WERI-Rb-1 (cell line): ENCODE data around the gene HTT.
"Not testable (repeated sequence)": the region's sequence is repeated elsewhere in the genome, so short reads cannot be mapped to it uniquely, and the experiment has no call there.

Experiments used
- DNase-seq: peaks from one replicate; pipeline ENCODE4 v3.0.0-alpha.2; 2020
- H3K27ac ChIP-seq: fragments of 250-450 bp; sonication (Bioruptor Pico); 2 replicates; pipeline ENCODE4 v1.5.1; 2020; ENCODE audit warnings: mild to moderate bottlenecking, moderate library complexity
- H3K27me3 ChIP-seq: fragments of 250-450 bp; sonication (Bioruptor Pico); 2 replicates; pipeline ENCODE4 v1.5.1; 2021; ENCODE audit warnings: mild to moderate bottlenecking, low read depth, moderate library complexity; ENCODE audit not compliant: insufficient read depth, severe bottlenecking
- H3K36me3 ChIP-seq: fragments of 250-450 bp; sonication (Bioruptor Pico); 2 replicates; pipeline ENCODE4 v1.5.1; 2020; ENCODE audit warnings: mild to moderate bottlenecking, moderate library complexity
- H3K4me3 ChIP-seq: 2 replicates; pipeline ENCODE4 v1.5.1; 2011; ENCODE audit warnings: low read depth, mild to moderate bottlenecking, control low read depth, low read length
- H3K9me3 ChIP-seq: fragments of 250-450 bp; sonication (Bioruptor Pico); 2 replicates; pipeline ENCODE4 v1.5.1; 2021; ENCODE audit warnings: mild to moderate bottlenecking, moderate library complexity; ENCODE audit not compliant: severe bottlenecking
- TF ChIP-seq, protein P1 (sequence below): IDR thresholded peaks from 2 replicates; pipeline ENCODE4 v1.5.1; 2011; ENCODE audit warnings: low read depth, mild to moderate bottlenecking, control low read depth, inconsistent platforms, low read length

Gene HTT

DNA sequence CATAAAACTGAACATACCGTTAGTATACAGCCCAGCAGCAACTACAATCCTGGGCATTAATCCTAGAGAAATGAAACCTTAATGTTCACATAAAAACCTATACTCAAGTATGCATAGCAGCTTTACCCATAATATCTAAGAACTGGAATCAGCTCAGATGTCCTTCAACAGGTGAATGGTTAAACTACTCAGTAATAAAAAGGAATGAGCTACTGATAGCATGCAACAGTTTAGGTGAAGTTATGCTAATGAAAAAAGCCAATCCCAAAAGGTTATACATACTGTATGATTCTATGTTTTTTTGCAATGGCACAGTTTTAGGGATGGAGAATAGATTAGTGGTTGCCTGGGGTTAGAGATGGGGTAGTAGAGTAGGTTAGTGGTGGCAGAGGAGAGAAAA is 9.3 kb downstream of the HTT start:
- no peak overlapping the region for H3K27ac ChIP-seq
- no peak overlapping the region for H3K4me3 ChIP-seq
- TF ChIP-seq, protein P1, sequence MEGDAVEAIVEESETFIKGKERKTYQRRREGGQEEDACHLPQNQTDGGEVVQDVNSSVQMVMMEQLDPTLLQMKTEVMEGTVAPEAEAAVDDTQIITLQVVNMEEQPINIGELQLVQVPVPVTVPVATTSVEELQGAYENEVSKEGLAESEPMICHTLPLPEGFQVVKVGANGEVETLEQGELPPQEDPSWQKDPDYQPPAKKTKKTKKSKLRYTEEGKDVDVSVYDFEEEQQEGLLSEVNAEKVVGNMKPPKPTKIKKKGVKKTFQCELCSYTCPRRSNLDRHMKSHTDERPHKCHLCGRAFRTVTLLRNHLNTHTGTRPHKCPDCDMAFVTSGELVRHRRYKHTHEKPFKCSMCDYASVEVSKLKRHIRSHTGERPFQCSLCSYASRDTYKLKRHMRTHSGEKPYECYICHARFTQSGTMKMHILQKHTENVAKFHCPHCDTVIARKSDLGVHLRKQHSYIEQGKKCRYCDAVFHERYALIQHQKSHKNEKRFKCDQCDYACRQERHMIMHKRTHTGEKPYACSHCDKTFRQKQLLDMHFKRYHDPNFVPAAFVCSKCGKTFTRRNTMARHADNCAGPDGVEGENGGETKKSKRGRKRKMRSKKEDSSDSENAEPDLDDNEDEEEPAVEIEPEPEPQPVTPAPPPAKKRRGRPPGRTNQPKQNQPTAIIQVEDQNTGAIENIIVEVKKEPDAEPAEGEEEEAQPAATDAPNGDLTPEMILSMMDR: no peak
- no peaks in the 10 kb centered on the region for H3K9me3 ChIP-seq
- DNase-seq: no peak
- no peaks in the 10 kb centered on the region for H3K27me3 ChIP-seq
- H3K36me3 ChIP-seq: peaks cover 21% of the 10 kb centered on the region

DNA sequence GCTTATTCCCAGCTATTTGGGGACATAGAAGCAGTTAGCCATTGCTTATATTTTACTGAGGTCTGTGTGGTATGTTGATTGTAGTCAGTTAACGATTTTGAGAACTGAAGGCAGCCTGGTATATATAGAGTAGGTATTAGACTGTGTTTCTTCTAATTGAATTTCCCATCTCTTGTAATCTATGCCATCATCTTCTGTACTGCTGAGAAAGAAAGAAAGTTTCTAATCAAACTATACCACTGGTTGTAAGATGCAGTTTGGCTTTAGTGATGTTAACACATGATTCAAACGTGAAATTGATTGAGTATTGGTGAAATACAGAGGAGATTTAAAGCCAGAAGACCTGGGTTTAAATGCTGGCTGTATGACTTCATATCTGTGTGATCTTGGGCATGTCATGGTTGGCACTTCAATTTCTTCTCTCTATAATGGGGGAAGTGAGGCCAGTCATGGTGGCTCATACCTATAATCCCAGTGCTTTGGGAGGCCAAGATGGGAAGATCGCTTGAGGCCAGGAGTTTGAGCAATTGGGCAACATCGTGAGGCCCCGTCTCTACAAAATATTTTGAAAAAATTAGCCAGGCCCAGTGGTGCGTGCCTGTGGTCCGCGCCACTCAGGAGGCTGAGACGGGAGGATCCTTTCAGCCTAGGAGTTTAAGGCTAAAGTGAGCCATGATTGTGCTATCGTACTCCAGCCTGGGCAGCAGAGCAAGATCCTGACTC is 11.6 kb downstream of the HTT start:
- no peak for DNase-seq
- Histone ChIP-seq H3K36me3 (peaks cover 30% of the 10 kb centered on the region), H3K27ac (no peak overlapping the region), H3K27me3 (no peaks in the 10 kb centered on the region), H3K9me3 (no peaks in the 10 kb centered on the region), H3K4me3 (no peak overlapping the region)
- TF ChIP-seq, protein P1: no peak

DNA sequence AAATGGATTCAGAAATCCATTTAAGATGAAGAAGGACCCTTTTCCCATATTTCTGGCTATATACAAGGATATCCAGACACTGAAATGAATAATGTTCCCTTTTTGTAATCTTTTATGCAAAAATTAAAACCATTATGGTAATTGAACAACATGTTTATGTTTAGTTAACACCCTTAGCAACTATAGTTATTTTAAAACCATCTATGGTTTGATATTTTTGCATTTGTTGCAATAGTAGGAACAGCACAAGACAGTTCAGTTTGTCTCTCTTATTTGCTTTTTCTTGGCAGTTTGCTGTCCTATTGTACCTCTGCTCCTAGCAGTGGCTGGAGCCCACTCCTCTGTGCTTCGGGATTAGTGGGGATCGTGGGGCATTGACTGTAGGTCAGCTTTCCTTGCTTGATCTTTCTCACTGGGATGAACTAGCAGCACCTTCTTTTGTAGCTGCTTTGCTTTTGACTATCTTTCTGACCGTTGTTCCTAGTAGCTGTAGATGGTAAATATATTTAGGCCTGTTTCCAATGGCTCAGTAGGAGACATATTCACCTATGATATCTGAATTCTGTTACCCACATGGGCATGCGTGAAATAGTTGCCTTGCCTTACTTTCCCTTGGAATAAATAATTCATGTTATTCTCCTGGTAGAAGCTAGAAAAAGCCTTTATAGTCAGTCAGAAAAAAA is 12.8 kb downstream of the HTT start:
- no peak for DNase-seq
- no peak overlapping the region for H3K27ac ChIP-seq
- H3K9me3 ChIP-seq: no peaks in the 10 kb centered on the region
- H3K4me3 ChIP-seq: no peak overlapping the region
- TF ChIP-seq, protein P1: no peak
- H3K27me3 ChIP-seq: no peaks in the 10 kb centered on the region
- H3K36me3 ChIP-seq: peaks cover 30% of the 10 kb centered on the region

DNA sequence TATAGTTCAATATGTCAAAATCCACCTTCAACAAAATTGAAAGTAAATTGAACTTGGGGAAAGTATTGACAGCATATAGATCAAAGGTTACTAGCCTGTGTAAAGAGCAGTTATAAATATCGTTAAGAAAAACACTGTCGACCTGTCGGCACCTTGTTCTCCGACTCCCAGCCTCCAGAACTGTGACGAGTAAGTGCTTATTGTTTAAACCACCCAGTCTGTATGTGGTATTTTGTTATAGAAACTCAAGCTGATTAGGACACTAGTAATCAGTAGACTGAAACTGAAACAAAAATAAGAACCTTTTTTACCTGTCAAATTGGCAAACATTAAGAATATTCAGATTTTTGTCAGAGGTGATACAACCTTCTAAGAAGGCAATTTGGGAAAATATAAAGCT is 17.0 kb downstream of the HTT start:
- Histone ChIP-seq H3K36me3 (peaks cover 34% of the 10 kb centered on the region), H3K4me3 (no peak overlapping the region), H3K27ac (no peak overlapping the region), H3K9me3 (no peaks in the 10 kb centered on the region), H3K27me3 (no peaks in the 10 kb centered on the region)
- no peak for DNase-seq
- TF ChIP-seq, protein P1: no peak

DNA sequence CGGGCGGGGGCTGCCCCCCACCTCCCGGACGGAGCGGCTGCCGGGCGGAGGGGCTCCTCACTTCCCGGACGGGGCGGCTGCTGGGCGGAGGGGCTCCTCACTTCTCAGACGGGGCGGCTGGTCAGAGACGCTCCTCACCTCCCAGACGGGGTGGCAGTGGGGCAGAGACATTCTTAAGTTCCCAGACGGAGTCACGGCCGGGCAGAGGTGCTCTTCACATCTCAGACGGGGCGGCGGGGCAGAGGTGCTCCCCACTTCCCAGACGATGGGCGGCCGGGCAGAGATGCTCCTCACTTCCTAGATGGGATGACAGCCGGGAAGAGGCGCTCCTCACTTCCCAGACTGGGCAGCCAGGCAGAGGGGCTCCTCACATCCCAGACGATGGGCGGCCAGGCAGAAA is 20.2 kb downstream of the HTT start:
- not testable (repeated sequence) for DNase-seq, H3K9me3 ChIP-seq, H3K4me3 ChIP-seq, H3K27ac ChIP-seq, H3K27me3 ChIP-seq
- peaks cover 10% of the 10 kb centered on the region for H3K36me3 ChIP-seq

DNA sequence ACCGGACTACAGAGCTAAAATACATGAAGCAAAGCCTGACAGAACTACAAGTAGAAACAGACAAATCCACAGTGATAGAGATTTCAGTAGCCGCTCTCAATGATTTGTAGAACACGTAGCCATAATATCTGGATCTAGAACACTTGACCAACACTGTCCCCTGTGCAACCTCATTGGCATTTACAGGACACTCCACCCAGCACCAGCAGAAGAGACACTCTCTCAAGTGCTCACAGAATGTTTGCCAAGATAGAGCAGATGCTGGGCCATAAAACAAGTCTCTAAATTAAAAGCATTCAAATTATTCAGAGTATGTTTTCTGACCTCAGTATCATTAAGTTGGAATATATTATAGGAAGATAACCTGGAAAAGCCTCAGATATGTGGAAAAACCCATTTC is 21.7 kb downstream of the HTT start:
- Histone ChIP-seq H3K9me3 (no peaks in the 10 kb centered on the region), H3K27me3 (no peaks in the 10 kb centered on the region), H3K36me3 (peaks cover 23% of the 10 kb centered on the region), H3K27ac (no peak overlapping the region), H3K4me3 (no peak overlapping the region)
- TF ChIP-seq, protein P1: no peak
- no peak for DNase-seq
